Bone marrow (tissue), 2 donors: ENCODE results near the gene GRK1.

Source experiments
- DNase-seq, 2 donors: peaks; one replicate each; lab custom pipeline; 2025; lab: John Stamatoyannopoulos, UW

GRK1 gene

DNA sequence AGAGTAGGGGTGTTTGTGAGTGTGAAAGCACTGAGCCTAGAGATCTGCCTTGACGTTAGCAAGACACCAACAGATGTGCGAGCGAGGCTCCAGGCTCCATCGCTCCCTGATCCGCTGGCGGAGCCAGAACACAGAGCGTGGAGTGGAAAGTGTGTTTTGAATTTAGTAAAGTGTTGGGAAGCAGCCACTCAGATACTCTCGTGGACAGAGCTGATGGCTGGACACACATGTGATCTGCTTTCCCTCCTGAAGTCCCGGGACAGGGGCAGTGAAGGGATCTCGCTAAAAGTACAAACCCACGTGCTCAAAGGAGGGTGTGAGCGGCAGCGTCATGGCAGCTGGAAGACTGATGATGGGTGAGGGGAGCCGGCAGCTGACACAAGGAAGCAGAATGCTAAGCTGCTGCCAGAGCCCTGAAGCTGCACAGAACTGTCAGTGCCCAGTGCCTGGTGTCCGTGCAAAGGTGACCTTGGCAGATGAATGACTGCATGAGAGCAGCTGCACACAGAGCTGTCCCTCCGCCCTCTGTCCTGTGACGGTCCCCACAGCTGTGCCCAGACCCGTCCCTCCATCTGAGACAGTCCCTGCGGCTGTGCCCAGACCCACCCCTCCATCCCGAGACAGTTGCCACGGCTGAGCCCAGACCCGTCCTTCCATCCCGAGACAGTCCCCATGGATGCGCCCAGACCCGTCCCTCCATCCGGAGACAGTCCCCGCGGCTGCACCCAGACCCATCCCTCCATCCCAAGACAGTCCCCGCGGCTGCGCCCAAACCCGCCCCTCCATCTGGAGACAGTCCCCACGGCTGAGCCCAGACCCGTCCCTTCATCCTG lies 62.4 kb downstream of the GRK1 start:
- DNase-seq = no peak

- no peak for DNase-seq
Observed at GRCh38 chr13:113730258-113730691, 63.3 kb downstream of the GRK1 start.

- no peak for DNase-seq
Observed at GRCh38 chr13:113730831-113731191, 63.8 kb downstream of the GRK1 start.

GRCh38 chr13:113731192-113732175 lies 64.5 kb downstream of the GRK1 start:
- DNase-seq = no peak

- DNase-seq = no peak
Observed at GRCh38 chr13:113732176-113732960, 65.3 kb downstream of the GRK1 start.

DNA sequence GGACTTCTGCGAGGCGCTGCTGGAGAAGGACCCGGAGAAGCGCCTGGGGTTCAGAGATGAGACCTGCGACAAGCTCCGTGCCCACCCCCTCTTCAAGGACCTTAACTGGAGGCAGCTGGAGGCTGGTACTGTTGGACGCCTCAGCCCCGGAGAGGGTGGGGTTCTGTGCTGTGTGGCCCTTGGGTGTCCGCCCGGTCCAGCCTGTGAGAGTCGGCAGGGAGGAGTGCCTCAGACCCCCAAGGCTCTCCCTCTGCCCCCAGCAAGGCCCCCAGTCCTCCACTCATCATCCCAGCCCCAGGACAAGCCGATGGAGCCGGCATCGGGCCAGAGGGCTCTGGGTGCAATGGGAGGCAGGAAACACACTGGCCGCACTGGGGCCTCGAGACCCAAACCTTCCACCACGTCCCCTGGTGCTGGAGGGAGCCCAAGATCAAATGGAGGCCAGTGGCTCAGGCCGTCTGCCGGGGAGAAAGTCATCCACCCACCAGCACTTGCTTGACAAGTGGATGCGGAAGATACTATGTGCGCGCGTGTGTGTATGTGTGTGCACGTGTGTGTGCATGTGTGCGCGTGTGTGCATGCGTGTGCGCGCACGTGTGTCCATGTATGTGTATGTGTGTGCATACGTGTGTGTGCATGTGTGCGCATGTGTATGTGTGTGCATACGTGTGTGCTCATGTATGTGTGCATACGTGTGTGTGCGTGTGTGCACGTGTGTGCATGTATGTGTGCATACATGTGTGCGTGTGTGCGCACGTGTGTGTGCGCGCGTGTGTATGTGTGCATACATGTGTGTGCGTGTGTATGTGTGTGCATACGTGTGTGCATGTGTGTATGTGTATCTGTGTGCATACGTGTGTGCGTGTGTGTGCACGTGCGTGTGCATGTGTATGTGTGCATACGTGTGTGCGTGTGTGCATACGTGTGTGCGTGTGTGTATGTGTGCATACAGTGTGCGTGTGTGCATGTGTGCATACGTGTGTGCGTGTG lies 66.2 kb downstream of the GRK1 start:
- DNase-seq = no peak

- DNase-seq = no peak
Observed at GRCh38 chr13:113734099-113734825, 67.2 kb downstream of the GRK1 start.

DNA sequence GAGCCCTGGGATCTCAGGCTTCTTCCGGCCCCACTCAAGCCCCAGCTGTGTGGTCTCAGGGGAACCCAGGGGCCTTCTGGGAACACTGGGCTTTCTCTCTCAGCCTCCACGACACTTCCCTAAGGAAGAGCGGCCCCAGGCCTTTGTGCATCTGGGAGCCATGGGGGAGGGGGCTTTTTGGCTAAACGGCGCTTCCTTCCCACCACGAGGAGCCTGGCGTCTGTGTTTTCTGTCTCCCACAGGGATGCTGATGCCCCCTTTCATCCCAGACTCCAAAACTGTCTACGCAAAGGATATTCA lies 67.8 kb downstream of the GRK1 start:
- DNase-seq = no peak

DNA sequence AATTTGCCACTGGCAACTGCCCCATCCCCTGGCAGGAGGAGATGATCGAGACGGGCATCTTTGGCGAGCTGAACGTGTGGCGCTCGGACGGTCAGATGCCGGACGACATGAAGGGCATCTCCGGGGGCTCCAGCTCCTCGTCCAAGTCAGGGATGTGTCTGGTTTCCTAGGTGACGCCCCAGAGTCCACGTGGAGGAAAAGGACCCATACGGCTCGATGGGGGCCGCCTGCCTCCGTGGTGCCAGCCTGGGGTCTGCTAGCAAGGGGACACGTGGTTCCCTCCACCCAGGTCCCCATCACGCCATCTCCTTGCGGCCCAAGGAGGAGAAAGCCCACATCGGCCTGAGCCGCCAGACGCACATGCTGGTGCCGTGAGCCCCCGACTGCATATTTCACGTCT lies 68.2 kb downstream of the GRK1 start:
- DNase-seq = no peak

- no peak for DNase-seq
Observed at GRCh38 chr13:113735750-113736149, 68.7 kb downstream of the GRK1 start.

DNA sequence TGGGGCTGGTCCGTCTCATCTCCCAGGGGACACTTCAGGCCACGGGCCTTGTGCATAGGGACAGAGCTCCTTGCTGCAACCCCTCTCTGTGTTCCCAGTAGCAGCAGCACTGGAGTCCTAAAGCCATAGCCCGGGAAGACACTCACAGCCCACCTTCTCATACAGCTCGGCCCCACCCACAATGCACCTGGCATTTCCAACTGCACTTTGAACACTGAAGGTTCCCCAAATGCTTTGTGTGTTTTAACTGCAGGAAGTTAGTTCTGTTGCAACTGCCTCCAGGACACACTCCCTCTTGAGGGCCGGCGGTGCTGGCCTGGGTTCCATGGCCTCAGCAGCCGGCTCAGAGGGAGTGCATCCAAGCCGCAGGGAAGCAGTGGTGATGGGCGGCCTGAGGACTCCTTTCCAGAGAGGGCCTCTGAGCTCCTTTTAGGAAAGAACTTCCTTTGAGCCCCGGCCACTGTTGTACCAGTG lies 69.3 kb downstream of the GRK1 start:
- DNase-seq = no peak

DNA sequence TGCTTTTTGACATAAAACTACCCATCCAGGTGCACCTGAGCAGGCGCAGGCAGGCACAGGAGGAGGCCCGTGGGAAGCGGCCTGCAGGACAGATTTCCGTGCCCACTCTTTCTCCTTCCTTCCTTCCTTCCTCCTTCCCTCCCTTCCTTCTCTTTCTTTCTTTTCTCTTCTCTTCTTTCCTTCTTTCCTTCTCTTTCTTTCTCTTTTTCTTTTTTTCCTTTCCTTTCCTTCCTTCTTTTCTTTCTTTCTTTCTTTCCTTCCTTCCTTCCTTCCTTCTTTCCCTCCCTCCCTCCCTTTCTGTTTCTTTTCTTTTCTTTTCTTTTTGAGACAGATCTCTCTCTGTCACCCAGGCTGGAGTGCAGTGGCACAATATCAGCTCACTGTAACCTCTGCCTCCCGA lies 70.8 kb downstream of the GRK1 start:
- no peak for DNase-seq

GRCh38 chr13:113739527-113740285 lies 72.7 kb downstream of the GRK1 start:
- no peak for DNase-seq

GRCh38 chr13:113740286-113740556 lies 73.2 kb downstream of the GRK1 start:
- DNase-seq = no peak

DNA sequence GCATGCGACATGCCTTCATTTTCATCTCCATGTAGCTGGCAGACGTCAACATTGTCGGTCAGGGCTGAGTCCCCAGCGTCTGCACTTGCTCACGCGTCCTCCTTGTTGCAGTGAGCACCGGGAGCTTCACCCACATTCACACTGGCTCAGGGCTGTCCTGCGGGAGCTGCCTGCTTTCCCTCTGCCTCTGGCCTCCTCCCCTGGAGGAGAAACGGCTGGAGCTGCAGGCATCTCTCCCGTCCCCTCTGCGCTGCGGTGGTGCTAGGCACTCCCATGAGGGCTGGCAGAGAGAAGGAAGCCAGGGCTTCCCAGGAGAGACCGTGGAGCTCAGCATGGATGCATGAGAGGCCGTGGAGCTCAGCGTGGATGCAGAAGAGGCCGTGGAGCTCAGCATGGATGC lies 73.6 kb downstream of the GRK1 start:
- no peak for DNase-seq

GRCh38 chr13:113741191-113741668 lies 74.2 kb downstream of the GRK1 start:
- peak in 1 of 2 donors; percentile 56 for DNase-seq

DNA sequence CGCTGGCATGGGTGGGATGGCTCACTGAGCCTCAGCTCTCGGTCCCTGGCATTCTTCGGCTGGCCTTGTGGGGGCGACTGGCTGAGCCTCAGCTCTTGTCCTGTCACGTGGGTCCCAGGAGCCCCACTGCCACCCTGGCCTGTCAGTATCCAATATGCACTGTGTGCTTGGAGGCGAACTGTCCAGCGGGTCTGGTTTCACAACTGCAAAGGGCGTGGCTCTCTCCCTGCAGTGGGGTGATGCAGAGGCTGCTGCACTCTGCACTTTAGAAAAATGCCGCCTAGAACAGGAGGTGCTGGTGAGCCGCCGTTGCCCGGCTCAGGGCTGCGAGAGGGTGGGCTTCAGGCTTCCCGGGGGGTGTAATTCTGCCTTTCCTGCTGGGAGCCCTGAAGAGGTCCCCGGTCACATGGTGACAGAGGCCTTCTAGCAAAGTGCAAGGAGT lies 75.0 kb downstream of the GRK1 start:
- peak in 1 of 2 donors; percentile 11 for DNase-seq

- no peak for DNase-seq
Observed at GRCh38 chr13:113742445-113743120, 75.6 kb downstream of the GRK1 start.
